GM21717 (cell line): ENCODE measurements around the gene HSPA4L.

ENCODE experiments used
- ATAC-seq: cut with Tn5 transposase; IDR thresholded peaks from one replicate; pipeline ENCODE4 v1.9.1; 2021; ENCODE audit warnings: mild to moderate bottlenecking, moderate library complexity; ENCODE audit not compliant: unreplicated experiment

Gene HSPA4L

DNA sequence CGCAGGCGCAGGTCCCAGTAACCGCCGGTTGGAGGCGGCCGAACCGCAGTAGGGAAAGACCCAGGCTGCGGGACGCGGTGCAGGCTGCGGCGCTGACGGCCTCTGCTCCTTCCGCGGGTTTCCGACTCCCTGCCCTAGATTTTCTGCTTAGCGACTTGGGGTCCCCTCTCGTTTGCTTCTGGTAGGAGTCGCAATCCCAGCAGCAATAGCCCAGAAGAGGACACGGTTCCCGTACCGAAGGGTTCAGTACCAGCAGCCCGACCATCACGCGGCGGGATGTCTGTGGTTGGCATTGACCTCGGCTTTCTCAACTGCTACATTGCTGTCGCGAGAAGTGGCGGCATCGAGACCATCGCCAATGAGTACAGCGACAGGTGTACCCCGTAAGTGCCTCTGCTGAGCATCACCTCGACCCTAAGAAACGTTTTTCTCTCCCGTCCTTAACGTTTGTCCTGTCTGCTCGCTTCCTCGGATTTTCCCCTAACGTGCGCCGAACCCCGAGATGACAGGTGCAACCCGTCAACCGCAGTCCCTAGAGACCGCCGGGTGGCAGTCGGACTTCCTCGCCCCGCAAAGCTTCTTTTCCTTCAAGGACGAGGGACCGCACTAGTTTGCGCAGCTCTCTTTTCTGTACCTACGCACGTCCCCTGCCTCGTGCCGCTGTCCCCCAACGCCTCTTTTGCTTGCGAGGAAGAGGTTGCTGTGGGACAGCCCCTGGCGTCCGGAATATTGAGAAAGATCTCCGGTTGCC, at the start of gene HSPA4L:
HSPA4L (plus strand) TSS at position 48 of the 751 bp plus-strand sequence; CDS start at position 277, 229 bp downstream.
- peak; percentile 45 for ATAC-seq

DNA sequence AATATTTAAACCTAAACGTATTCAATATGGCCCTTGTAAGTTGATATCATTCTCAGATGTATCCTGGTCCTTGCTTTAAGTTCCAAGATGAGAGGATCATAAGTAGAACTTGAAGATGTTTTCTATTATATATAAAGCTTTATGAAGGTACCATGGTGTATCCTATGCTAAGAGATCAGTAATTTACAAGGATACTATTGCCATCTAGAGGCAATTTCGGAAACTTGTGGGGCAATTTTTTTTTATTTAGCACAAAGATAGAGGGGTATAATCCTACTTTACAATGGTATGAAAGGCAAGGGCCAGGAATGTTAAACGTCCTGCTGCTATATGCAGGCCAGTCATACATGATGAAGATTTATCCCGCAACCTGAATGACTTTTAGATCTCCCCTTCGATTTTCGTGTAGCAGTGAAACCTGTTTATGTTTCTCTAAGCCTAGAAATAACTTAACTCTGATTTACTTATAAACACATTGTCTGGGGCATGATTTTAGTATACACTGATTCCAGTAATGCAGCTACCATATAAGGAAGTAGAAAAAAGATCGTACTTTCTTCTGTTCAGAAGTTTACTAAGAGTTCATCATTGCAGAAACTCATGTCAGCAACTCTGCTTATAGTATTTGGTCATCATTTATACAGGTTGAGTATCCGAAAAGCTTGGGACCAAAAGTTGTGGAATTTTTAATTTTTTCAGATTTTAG, 49.3 kb upstream of the HSPA4L start:
- no peak for ATAC-seq

DNA sequence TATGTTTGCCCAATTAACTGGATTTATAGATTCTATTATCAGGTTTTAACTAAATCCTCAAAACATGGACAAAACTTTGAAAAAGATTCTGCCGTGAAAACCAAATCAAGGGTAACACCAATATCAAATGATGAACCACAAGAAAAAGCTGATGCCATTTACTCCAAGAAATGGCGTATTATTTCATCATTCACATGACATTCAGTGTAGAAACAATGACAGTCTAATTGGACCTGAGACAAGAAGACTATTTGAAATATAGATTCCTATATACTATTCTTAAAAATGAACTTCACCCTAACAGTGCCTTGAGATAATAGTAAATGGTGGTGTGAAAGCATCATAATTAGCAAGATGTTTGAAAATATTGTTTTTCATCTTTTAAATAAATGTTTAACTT, 47.1 kb upstream of the HSPA4L start:
- no peak for ATAC-seq

DNA sequence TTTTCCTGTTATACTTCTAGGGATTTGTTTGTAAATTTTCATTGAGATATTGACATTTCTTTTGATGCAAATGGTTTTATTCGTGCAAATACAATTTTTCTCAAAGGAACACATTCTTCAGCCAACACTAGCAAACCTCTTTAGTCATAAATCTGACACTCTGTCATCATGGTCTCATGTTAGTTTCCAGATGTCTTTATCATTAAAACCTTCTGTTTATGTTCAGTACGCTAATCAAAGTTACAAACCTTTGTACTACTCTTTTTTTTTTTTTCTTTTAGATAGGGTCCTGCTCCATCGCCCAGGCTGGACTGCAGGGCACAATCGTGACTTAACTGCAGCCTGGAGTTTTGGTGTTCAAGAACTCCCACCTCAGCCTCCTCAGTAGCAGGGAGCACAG, 44.8 kb upstream of the HSPA4L start:
- ATAC-seq, result no peak

DNA sequence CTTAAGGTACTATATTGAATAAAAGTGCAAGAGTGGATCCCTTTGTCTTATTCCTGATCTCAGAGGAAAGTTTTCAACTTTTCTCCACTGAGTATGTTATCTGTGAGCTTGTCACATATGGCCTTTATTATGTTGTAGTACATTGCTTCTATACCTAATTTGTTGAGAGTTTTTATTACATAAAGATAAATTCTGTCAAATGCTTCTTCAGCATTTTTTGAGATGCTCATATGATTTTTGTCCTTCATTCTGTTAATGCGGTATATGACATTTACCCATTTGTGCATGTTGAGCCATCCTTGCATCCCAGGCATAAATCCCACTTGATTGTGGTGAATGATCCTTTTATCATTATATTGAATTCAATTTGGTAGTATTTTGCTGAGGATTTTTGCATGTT, 40.9 kb upstream of the HSPA4L start:
- no peak for ATAC-seq

DNA sequence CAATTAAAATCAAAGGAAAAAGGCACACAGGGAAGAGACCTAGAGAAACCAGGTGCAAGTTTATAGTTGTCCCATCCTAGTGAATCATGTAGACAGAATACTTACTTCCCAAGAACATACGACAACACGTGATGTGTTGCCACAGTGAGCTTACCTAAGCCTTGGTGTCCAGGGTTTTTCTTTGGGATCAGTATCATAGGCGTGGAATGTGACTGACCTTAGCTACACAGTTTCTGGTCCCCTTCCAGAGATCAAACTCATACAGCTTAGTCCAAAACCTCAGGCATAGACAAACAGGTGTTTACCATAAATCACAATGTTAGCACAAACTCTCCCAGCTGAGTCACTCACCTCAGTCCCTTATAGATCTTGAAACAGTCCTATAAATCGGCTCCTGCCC, 34.2 kb upstream of the HSPA4L start:
- no peak for ATAC-seq

DNA sequence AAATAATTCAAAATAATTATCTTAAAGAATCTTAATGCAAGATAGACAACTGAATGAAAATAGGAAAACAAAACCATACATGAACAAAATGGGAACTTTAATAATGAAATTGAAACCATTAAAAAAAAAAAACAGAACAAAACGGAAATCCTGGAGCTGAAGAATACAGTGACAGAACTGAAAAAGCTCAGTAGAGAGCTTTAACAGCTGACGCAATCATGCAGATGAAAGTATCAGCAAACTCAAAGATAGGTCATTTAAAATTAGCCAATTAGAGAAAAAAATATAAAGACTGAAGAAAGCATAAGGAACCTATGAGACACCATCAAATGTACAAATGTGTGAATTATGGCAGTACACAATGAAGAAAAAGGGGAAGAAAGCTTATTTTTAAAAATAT, 33.2 kb upstream of the HSPA4L start:
- no peak for ATAC-seq

DNA sequence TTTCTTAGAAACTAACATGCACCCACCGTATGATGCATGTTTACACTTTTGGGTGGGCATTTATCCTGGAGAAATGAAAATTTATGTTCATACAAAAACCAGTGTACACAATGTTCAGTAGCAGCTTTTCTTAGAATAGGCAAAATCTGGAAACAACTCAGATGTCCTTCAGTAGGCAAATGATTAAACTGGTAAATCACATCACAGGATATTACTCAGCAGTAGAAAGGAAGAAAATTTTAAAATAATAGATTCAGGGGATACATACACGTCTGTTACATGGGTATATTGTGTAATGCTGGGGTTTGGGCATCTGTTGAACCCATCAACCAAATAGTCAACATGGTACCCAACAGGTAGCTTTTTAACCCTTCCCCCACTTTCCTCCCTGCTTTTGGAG, 25.2 kb upstream of the HSPA4L start:
- no peak for ATAC-seq

DNA sequence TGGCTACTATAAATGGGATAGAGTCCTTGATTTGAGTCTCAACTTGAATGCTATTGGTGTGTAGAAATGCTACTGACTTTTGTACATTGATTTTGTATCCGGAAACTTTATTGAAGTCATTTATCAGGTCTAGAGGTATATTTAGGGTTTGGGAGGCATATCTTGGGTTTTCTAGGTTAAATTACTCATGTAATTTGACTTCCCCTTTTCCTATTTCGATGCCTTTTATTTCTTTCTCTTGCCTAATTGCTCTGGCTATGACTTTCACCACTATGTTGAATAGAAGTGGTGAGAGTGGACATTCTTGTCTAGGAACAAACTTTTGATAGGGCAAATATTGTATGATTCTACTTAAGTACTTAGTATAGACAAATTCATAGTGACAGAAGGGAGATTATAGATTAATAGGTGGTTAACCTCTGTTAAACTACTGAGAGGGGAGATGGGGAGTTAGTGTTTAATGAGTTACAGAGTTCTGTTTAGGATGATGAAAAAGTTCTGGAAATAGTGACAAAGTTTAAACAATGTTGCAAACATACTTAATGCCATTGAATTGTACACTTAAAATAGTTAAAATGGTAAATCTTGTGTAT, 22.8 kb upstream of the HSPA4L start:
- no peak for ATAC-seq

DNA sequence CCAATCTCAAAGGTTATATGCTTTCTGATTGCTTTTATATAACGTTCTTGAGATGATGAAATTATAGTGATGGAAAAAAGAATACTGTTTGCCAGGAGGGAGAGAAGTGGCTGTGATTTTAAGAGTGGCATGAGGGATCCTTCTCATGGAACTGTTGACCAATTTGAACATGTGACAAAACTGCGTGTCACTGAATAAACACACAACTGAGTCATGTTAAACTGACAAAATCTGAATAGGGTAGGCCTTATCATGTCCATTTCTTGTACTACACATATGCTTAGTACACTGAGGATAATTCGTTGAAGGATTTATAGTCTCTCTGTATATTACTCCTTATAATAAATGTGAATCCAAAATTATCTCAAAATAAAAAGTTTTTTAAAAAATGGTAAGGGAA, 22.2 kb upstream of the HSPA4L start:
- no peak for ATAC-seq

DNA sequence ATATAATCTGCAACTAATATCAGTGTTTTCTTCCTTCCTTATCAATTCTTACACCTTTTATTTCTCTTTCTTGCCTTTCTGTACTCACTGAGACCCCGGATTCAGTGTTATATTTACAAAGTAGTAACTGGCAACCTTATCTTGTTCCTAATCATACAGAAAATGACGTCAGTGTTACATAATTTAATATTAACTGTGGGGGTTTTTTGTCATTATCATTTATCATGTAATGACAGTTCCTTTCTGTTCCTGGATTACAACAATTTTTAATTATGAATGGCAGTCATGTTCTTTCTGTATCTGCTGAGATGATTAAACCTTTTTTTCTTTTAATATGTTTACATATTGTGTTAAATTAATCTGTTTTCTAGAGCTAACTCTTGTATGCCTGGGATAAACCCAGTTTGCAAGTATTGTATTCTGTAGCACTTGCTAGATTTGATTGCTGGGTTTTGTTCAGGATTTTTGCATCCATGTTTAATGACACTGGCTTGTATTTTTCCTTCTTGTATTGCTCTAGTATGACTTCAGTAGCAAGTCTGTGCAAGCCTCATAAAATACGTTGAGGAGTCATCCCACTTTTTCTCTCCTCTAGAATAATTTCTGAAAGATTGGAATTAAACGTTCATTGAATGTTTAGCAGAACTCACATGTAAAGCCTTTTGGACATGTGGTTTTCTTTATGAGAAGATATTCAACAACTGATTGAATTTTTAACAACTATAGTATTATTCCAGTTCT, 10.4 kb upstream of the HSPA4L start:
- no peak for ATAC-seq

DNA sequence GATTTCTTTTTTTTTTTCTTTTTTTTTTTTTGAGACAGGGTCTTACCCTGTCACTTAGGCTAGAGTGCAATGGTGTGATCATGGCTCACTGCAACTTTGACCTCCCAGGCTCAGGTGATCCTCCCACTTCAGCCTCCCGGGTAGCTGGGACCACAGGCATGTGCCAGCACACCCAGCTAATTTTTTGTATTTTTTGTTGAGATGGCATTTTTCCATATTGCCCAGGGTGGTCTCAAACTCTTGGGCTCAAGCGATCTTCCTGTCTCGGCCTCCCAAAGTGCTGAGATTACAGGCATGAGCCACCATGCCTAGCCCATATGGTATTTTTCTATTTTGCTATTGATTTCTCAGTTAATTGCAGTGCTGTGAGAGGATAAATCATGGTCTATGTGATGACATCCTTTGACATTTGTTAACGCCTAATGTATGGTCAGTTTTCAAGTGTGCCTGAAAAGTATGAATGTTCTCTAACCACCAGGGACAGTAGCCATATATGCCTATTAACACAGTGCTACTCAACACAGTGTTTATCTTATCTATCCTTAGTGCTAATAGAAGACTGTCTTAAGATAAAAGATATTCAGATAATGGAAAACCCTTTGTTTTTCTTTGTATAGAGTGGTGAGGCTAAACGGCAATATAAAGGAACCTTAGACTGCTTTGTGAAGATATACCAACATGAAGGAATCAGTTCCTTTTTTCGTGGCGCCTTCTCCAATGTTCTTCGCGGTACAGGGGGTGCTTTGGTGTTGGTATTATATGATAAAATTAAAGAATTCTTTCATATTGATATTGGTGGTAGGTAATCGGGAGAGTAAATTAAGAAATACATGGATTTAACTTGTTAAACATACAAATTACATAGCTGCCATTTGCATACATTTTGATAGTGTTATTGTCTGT, 9.1 kb upstream of the HSPA4L start:
- no peak for ATAC-seq

DNA sequence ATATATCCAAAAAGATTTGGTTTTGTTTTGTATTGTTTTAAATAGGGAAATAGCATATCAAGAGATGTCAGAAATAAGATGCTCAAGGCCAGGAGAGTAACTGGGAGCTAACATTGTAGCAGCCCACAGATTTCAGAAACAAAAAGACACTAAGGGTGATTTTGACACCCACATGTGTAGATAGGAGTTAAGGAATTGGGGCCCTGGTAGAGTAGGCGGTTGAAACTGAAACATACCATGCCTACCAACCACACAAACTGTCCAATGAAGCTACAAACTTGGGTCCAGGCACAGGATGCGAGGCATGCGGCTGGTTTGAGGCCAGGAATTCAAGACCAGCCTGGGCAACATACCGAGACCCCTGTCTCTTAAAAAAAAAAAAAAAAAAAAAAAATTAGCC, 6.3 kb upstream of the HSPA4L start:
- peak; percentile 49 for ATAC-seq

DNA sequence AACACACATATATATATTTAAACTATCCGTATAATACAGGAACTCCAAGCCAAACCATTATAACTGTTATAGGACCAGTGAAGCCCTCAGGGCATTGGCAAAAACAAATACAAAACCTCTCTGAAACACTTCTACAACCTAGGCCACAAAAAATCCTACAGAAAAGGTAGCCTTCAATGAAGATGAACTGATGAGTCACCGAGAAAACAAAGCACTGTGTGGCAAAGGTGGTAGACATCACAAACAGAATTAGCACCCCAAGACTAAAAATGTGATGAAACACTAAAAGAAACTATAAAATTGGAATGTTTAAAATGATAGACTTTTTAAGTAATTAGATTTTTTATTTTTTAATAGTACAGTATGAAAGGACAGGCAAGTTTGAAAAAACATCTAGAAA, 5.5 kb upstream of the HSPA4L start:
- no peak for ATAC-seq

DNA sequence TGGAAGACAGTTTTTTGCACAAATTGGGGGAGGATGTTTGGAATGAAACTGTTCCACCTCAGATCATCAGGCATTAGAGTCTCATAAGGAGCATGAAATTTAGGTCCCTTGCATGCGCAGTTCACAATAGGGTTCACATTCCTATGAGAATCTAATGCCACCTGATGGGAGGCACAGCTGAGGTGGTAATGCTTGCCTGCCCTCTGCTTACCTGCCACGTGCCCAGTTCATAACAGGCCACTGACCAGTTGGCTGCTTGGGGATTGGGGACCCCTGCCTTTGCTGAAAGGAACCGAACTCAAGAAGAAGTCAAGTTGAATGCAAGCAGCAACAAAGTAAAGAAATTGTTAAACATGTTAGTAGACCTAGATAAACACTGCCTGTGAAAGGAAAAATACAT, 4.6 kb upstream of the HSPA4L start:
- no peak for ATAC-seq

DNA sequence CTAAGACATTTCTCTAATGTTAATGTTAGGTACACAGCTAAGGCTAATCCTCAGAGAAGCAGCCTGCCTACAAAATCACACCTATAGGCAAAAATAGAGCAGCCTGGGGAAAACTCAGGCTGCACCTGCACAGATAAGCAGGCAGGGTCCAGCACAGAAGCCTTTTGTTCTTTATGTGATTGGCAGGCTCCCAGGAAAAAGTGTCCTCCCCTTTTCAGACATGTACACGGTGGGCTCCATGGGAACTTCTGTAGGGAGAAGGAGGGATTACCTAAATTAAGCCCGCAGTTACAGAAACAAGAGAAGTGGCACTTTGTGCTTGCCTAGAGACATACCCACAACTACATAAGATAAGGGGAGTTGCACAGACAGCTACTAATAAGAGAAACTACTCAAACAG, 4.0 kb upstream of the HSPA4L start:
- no peak for ATAC-seq

DNA sequence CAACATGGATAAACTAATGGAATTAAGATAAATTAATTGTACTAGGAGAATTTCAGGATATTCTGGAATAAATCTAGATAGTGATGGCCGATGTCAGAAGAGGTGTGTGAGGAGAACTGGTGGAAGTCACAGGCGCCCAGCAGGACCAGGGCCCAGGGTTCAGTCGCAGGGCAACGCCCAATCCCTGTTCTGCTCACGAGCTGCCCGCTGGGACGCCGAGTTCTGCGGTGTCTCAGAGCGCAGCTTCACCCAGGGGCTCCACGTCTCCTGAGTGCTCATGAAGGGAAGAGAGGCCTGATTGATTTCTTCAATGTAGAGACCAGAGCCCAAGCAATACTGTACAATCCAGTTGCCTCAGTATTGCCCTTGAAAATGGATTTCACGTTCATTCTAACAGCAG, 1.5 kb upstream of the HSPA4L start:
- no peak for ATAC-seq

DNA sequence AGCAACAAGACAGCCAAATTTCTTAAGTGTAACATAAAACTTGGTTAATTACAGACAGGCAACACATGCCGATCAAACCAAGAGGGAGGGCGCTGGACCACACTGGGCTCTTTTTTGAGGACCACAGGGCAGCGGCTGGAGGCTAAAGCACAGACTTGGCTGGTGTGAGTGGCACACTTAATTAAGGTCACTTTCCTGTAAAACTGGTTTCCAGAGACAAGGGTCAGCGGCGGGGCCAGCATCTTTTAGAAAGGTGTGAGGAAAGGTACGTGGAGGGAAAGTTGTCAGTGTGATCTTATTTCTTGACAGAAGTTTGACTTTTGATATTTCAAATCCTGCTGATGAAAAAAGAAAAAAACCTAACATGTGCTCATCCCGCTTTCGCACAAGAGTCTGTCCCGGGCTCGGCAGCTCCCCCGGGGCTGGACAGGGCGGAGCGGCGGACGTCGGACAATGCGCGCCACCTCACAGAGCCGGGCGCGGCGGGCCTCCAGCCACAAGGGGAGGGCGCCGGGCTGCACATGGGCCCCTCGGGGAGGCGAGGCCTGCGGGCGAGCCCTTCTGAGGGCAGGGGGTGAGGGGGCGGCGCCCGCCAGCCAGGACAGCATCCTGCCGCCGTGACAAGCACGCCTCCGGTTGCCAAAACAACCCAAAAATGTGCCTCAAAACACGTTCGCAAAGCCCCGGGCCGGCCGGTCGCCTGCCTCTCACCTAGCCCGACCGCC, 660 bp upstream of the HSPA4L start:
- ATAC-seq, result peak; percentile 24

DNA sequence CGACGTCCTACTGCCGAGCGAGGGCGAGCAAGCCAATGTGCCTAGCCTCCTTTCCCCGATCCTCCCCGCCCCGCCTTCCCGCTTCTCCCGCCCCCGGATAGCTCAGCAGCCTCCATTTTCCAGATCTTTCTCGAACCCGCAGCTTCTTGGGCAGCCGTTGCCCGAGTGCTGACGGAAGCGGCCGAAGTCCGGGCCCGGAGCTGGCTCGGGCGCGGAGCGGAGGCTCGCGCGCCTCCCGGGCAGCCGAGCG, 172 bp upstream of the HSPA4L start:
- peak; percentile 76 for ATAC-seq
